LNCaP clone FGC (cell line): ENCODE measurements around the gene PDE6H.

Source experiments
- DNase-seq: peaks from one replicate; pipeline ENCODE4 v3.0.0-alpha.2; 2011; ENCODE audit warnings: low read depth
- H3K4me3 ChIP-seq: 2 replicates; pipeline ENCODE4 v1.5.1; 2011; ENCODE audit warnings: mild to moderate bottlenecking, low read depth, low read length, control low read depth
- TF ChIP-seq, protein P1 (sequence below): IDR thresholded peaks from 2 replicates; pipeline ENCODE4 v1.5.1; 2012; ENCODE audit warnings: mild to moderate bottlenecking; ENCODE audit not compliant: control insufficient read depth, insufficient read depth; ENCODE audit errors: extremely low read depth

The PDE6H gene

GRCh38 chr12:14950421-14950820 lies 22.4 kb upstream of the PDE6H start:
- no peak overlapping the region for H3K4me3 ChIP-seq
- TF ChIP-seq, protein P1, sequence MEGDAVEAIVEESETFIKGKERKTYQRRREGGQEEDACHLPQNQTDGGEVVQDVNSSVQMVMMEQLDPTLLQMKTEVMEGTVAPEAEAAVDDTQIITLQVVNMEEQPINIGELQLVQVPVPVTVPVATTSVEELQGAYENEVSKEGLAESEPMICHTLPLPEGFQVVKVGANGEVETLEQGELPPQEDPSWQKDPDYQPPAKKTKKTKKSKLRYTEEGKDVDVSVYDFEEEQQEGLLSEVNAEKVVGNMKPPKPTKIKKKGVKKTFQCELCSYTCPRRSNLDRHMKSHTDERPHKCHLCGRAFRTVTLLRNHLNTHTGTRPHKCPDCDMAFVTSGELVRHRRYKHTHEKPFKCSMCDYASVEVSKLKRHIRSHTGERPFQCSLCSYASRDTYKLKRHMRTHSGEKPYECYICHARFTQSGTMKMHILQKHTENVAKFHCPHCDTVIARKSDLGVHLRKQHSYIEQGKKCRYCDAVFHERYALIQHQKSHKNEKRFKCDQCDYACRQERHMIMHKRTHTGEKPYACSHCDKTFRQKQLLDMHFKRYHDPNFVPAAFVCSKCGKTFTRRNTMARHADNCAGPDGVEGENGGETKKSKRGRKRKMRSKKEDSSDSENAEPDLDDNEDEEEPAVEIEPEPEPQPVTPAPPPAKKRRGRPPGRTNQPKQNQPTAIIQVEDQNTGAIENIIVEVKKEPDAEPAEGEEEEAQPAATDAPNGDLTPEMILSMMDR = no peak
- no peak for DNase-seq

- no peak for DNase-seq
- TF ChIP-seq, protein P1 = no peak
- no peak overlapping the region for H3K4me3 ChIP-seq
Observed at GRCh38 chr12:14950982-14951746, 21.7 kb upstream of the PDE6H start.

- TF ChIP-seq, protein P1 = no peak
- DNase-seq = no peak
- H3K4me3 ChIP-seq = no peak overlapping the region
Observed at GRCh38 chr12:14951851-14952250, 21.0 kb upstream of the PDE6H start.

DNA sequence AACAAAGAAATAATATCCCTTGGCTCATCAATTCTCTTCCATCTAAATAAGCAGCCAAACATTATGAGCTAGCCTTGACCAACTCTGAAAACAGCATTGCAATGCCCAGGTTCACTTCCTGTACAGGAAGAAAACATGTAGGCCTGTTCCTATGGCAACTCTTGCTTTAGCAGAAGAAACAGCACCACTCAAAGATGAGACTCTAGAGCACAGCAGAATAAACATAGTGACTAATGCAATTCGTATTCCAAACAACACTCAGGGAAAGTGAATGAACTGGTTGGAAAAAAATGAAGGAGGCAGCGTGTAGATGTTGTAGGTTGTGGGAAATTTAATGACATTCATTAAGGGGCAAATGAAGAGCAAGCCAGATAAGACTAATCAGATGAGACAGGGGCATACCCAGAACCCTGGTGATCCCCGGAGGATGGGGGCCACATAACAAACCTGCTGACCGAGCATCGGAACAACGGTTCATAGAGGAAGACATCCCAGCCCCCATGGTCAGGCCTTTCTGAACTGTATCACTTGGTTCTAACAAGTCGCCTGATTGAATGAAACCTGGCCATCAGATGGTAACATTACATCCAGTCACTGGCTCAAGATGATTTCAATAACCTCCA lies 20.4 kb upstream of the PDE6H start:
- DNase-seq = no peak
- no peak overlapping the region for H3K4me3 ChIP-seq

DNA sequence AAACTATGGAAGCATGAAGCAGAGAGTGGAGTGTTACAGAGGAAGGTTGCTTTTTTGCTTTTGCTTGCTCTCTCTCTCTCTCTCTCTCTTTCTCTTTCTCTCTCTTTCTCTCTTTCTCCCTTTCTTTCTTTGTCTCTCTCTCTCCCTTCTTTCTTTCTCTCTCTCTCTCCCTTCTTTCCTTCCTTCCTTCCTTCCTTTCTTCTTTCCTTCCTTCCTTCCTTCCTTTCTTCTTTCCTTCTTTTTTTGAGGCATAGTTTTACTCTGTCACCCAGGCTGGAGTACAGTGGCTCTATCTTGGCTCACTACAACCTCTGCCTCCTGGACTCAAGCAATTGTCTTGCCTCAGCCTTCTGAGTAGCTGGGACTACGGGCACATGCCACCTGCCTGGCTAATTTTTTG lies 19.1 kb upstream of the PDE6H start:
- DNase-seq = no peak
- no peak overlapping the region for H3K4me3 ChIP-seq
- TF ChIP-seq, protein P1 = no peak

More for the DNA sequence above, 20.4 kb upstream of the PDE6H start:
- TF ChIP-seq, protein P1 = no peak

DNA sequence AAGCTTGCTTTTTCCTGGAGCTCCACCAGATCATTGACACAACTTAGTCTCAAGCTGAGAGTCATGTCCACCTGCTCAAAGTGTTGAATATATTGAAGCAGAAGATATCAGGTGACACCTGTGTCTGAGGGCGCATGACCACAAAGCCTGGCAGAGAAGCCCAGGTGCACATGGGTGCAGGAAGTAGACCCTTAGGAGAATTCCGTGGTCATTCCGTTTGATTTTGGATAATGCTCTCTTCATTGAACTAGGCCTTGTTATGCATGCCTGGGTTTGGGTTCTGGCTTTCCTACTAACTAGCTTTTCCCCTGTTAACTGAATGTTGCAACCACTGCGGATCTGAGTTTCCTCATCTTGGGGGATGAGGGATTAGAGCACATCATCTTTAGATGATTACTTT lies 18.6 kb upstream of the PDE6H start:
- no peak for DNase-seq
- TF ChIP-seq, protein P1 = no peak
- H3K4me3 ChIP-seq = no peak overlapping the region
